HCT116 (cell line): ENCODE results near the gene ANTXR2. TPM values are rescaled to one million over a fixed set of nuclear protein-coding genes. Genes with fewer than 3 reads are reported as not detected.

Source experiments
- ATAC-seq: fragments of 200-7000 bp; cut with Tn5 transposase; 2 replicates; pipeline ENCODE4 v1.9.1; 2020; ENCODE audit warnings: mild to moderate bottlenecking, moderate library complexity
- BruUV-seq: library from RNA; stranded (reverse); fragments of 400-500 nt; replicated peaks from 2 replicates; lab custom pipeline; 2021; lab: Mats Ljungman, UMichigan
- CTCF ChIA-PET: fragments of 300-600 bp; sonication (Branson Sonifier 250); formaldehyde crosslinking; loops from one replicate; lab custom pipeline; 2021; ENCODE audit warnings: antibody characterized with exemption; lab: Charles Lee
- POLR2A ChIA-PET: fragments of 300-600, 350-600 bp; sonication (Branson Sonifier 250); formaldehyde crosslinking; loops from one replicate; lab custom pipeline; 2021; ENCODE audit warnings: antibody characterized with exemption; lab: Charles Lee
- RAD21 ChIA-PET, 2 experiments: fragments of 300-600 bp; sonication (Branson Sonifier 250); formaldehyde crosslinking; loops; one replicate each; lab custom pipeline; 2023; ENCODE audit warnings: low total read pairs in 2 of 2; ENCODE audit not compliant: uncharacterized antibody in 2 of 2, unreplicated experiment in 2 of 2, low non-redundant PET in 1 of 2; lab: Charles Lee
- DNase-seq: peaks from one replicate; pipeline ENCODE4 v3.0.0-alpha.2; 2010; ENCODE audit warnings: low read depth, low spot score
- H2AFZ ChIP-seq: fragments of 200-600 bp; shearing (Covaris generic), sonication (generic); 2 replicates; pipeline ENCODE4 v1.6.1; 2017; ENCODE audit warnings: low read depth, mixed run types, mixed read lengths, antibody characterized with exemption, low read length; ENCODE audit not compliant: poor library complexity, severe bottlenecking
- H3K27ac ChIP-seq: 2 replicates; pipeline ENCODE4 v1.5.1; 2012; ENCODE audit warnings: low read depth, low read length
- H3K27me3 ChIP-seq: fragments of 200-600 bp; sonication (generic); 2 replicates; pipeline ENCODE4 v1.6.1; 2016; ENCODE audit warnings: mixed run types, low read length, mixed read lengths; ENCODE audit not compliant: insufficient read depth
- H3K36me3 ChIP-seq, 2 experiments: fragments of 200-500 bp in 1 of 2; fragments of 200-600 bp in 1 of 2; sonication (Bioruptor generic) in 1 of 2; sonication (generic) in 1 of 2; 2 replicates each; pipeline versions ENCODE4 v1.5.1 to v1.6.1; 2014 to 2016; ENCODE audit warnings: low read length in 2 of 2, inconsistent platforms in 1 of 2, mixed read lengths in 1 of 2, mixed run types in 1 of 2; ENCODE audit not compliant: insufficient read depth in 2 of 2, control insufficient read depth in 1 of 2
- H3K4me1 ChIP-seq, 2 experiments: fragments of 200-600 bp in 1 of 2; sonication (generic) in 1 of 2; 2 replicates each; pipeline versions ENCODE4 v1.5.1 to v1.6.1; 2012 to 2017; ENCODE audit warnings: low read length in 2 of 2, inconsistent platforms in 1 of 2, mild to moderate bottlenecking in 1 of 2, mixed read lengths in 1 of 2, mixed run types in 1 of 2, moderate library complexity in 1 of 2; ENCODE audit not compliant: insufficient read depth in 2 of 2, control insufficient read depth in 1 of 2
- H3K4me2 ChIP-seq: fragments of 200-600 bp; sonication (generic); 2 replicates; pipeline ENCODE4 v1.6.1; 2017; ENCODE audit warnings: mixed run types, low read length, mixed read lengths
- H3K4me3 ChIP-seq, 2 experiments: fragments of 200-600 bp in 1 of 2; sonication (generic) in 1 of 2; replicated peaks in 1 of 2; 2 replicates each; pipeline ENCODE4 v1.5.1; 2011 to 2016; ENCODE audit warnings: low read length in 2 of 2, control low read depth in 1 of 2, low read depth in 1 of 2, mild to moderate bottlenecking in 1 of 2, mixed read lengths in 1 of 2, mixed run types in 1 of 2
- H3K79me2 ChIP-seq: fragments of 200-600 bp; sonication (generic); 2 replicates; pipeline ENCODE4 v1.6.1; 2017; ENCODE audit warnings: mild to moderate bottlenecking, mixed run types, low read length, moderate library complexity, mixed read lengths; ENCODE audit not compliant: insufficient read depth
- H3K9ac ChIP-seq: fragments of 200-600 bp; sonication (generic); 2 replicates; pipeline ENCODE4 v1.6.1; 2016; ENCODE audit warnings: low read length, mixed read lengths
- H3K9me2 ChIP-seq: fragments of 200-600 bp; sonication (generic), shearing (Covaris generic); 2 replicates; pipeline ENCODE4 v1.6.1; 2017; ENCODE audit warnings: mixed run types, mild to moderate bottlenecking, moderate library complexity; ENCODE audit not compliant: insufficient read depth
- H3K9me3 ChIP-seq, 2 experiments: fragments of 200-500 bp in 1 of 2; fragments of 200-600 bp in 1 of 2; sonication (Bioruptor generic) in 1 of 2; sonication (generic) in 1 of 2; 2 replicates each; pipeline ENCODE4 v1.6.1; 2014 to 2017; ENCODE audit warnings: low read length in 2 of 2, mixed read lengths in 2 of 2, inconsistent platforms in 1 of 2, low read depth in 1 of 2, mild to moderate bottlenecking in 1 of 2, mixed run types in 1 of 2, moderate library complexity in 1 of 2; ENCODE audit not compliant: control insufficient read depth in 1 of 2, insufficient read depth in 1 of 2
- H4K20me1 ChIP-seq: fragments of 200-600 bp; sonication (generic), shearing (Covaris generic); 2 replicates; pipeline ENCODE4 v1.6.1; 2017; ENCODE audit warnings: mixed run types, mild to moderate bottlenecking, moderate library complexity; ENCODE audit not compliant: insufficient read depth
- EZH2 ChIP-seq: fragments of 200-600 bp; sonication (generic); IDR thresholded peaks from 2 replicates; pipeline ENCODE4 v1.6.1; 2017; ENCODE audit warnings: antibody characterized with exemption, mixed run types
- MAX ChIP-seq: IDR thresholded peaks from 2 replicates; pipeline ENCODE4 v1.6.1; 2012
- POLR2AphosphoS5 ChIP-seq: IDR thresholded peaks from 2 replicates; pipeline ENCODE4 v1.6.1; 2011; ENCODE audit warnings: mild to moderate bottlenecking, low read depth, low read length, moderate library complexity
- REST ChIP-seq: IDR thresholded peaks from 2 replicates; pipeline ENCODE4 v1.6.1; 2012; ENCODE audit warnings: low read depth
- SIN3A ChIP-seq: IDR thresholded peaks from 2 replicates; pipeline ENCODE4 v1.6.1; 2012; ENCODE audit warnings: low read depth
- YY1 ChIP-seq: IDR thresholded peaks from 2 replicates; pipeline ENCODE4 v1.6.1; 2011; ENCODE audit warnings: low read length, low read depth, moderate library complexity, mild to moderate bottlenecking; ENCODE audit not compliant: insufficient replicate concordance; ENCODE audit errors: extremely low read depth
- ZFX ChIP-seq: fragments of 450-650 bp; IDR thresholded peaks from 2 replicates; pipeline ENCODE4 v1.6.1; 2017
- intact Hi-C: fragments of 100-400 bp; cut with micrococcal nuclease; formaldehyde crosslinking; loops from 2 replicates; pipeline ENCODE4 v1.10.0; 2022
- total RNA-seq: library from RNA; stranded (reverse); gene quantifications from one replicate; pipeline ENCODE4 v1.2.1, GENCODE V29; 2021; ENCODE audit not compliant: unreplicated experiment

Gene ANTXR2
- total RNA-seq, 1 experiment from 2014 or later = 6.3 TPM

- intact Hi-C loops = no loop called here
- Histone ChIP-seq H3K9me2 (no peaks in the 10 kb centered on the region), H3K36me3 (no peaks in the 10 kb centered on the region), H3K79me2 (no peaks in the 10 kb centered on the region), H3K4me1 (no peaks in the 10 kb centered on the region), H3K27me3 (no peaks in the 10 kb centered on the region), H4K20me1 (no peaks in the 10 kb centered on the region), H3K27ac (no peak overlapping the region), H3K9ac (no peak overlapping the region), H3K4me3 (no peak overlapping the region), H2AFZ (no peak overlapping the region), H3K4me2 (no peak overlapping the region), H3K9me3 (no peaks in the 10 kb centered on the region; a peak in 1 of 4 replicates)
- ATAC-seq = no peak
- no TSS peak for BruUV-seq
- TF ChIP-seq YY1 = no peak
- TF ChIP-seq MAX = no peak
- no peak for TF ChIP-seq EZH2
- no peak for TF ChIP-seq POLR2AphosphoS5
- ChIA-PET CTCF (no interaction called here), POLR2A (no interaction called here), RAD21 (no interaction called here)
- no peak for DNase-seq
Measured at GRCh38 chr4:79982601-79983322, 90.3 kb downstream of the ANTXR2 start.

GRCh38 chr4:79980448-79980847 lies 92.6 kb downstream of the ANTXR2 start:
- Histone ChIP-seq H3K9me3 (no peaks in the 10 kb centered on the region; a peak in 1 of 4 replicates), H3K36me3 (no peaks in the 10 kb centered on the region), H3K27me3 (no peaks in the 10 kb centered on the region)
- no peak for TF ChIP-seq ZFX
- TF ChIP-seq SIN3A = no peak
- TF ChIP-seq REST = no peak
- TF ChIP-seq, all 23 proteins: peak for 0
- H3K79me2 ChIP-seq = no peaks in the 10 kb centered on the region
- no peak overlapping the region for H3K27ac ChIP-seq
- H3K4me3 ChIP-seq = no peak overlapping the region
- ChIA-PET POLR2A (no interaction called here), RAD21 (no interaction called here), CTCF (no interaction called here)
- no peak overlapping the region for H2AFZ ChIP-seq
- H3K4me2 ChIP-seq = no peak overlapping the region
- no peaks in the 10 kb centered on the region for H3K4me1 ChIP-seq
- H3K9me2 ChIP-seq = no peaks in the 10 kb centered on the region
- no peak overlapping the region for H3K9ac ChIP-seq
- no peaks in the 10 kb centered on the region for H4K20me1 ChIP-seq
- ATAC-seq = no peak
- intact Hi-C loops = no loop called here
- BruUV-seq = no TSS peak
- DNase-seq = no peak
